Cortex of kidney (tissue), 1 donor: ENCODE data around the gene CDC20.
"Not testable (repeated sequence)": the region's sequence is repeated elsewhere in the genome, so short reads cannot be mapped to it uniquely, and the experiment has no call there.

Source experiments
- DNase-seq: peaks from one replicate; lab custom pipeline; 2025; lab: John Stamatoyannopoulos, UW

Gene CDC20

DNA sequence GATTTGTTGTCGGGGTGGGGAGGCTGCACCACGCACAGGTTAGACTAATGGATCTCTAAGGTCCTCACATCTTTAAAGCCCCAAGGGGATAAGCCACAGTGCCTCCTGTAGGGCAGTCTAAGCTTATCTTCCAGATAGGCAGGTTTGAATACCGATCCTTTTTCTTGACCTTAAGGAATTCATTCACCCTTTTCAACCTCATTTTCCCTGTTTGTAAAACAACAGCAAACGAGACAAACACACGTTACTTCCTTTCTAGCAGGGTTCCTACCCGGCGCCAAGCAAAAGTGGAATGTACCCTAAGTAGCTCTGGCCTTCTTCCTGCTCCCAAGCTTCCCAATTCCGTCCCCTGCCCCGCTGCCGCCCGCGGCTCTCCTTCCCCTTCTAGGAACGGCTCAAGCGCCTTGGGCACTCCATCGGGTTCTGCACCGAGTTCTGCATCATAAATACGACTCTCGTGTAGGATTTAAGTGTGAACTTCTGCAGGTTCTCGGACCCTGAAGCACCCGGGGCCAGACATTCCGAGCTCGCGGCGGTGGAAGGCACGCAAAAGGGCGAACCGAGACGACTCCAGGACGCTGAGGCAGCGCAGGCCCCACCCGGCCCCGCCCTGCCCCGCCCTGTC is 548 bp upstream of the CDC20 start:
- DNase-seq: no peak

DNA sequence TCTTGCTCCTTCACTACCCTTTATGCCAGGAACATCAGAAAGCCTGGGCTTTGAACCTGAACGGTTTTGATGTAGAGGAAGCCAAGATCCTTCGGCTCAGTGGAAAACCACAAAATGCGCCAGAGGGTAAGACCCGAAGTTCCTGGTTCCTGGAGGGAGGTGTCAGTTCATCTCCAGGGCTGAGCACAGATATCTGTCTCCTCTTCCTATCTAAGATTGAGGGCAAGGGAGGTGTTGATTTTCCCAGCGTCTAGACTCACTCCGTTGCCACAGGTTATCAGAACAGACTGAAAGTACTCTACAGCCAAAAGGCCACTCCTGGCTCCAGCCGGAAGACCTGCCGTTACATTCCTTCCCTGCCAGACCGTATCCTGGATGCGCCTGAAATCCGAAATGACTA is 915 bp downstream of the CDC20 start:
- DNase-seq: no peak

DNA sequence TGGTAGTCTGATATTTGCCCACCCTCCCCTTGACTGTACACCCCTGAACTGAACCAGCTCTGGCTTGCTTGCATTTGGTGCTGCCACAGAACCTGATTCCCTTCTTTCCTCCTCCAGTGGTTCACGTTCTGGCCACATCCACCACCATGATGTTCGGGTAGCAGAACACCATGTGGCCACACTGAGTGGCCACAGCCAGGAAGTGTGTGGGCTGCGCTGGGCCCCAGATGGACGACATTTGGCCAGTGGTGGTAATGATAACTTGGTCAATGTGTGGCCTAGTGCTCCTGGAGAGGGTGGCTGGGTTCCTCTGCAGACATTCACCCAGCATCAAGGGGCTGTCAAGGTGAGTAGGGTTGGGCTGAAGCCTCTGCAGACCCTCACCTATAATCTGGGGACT is 1.8 kb downstream of the CDC20 start:
- no peak for DNase-seq

DNA sequence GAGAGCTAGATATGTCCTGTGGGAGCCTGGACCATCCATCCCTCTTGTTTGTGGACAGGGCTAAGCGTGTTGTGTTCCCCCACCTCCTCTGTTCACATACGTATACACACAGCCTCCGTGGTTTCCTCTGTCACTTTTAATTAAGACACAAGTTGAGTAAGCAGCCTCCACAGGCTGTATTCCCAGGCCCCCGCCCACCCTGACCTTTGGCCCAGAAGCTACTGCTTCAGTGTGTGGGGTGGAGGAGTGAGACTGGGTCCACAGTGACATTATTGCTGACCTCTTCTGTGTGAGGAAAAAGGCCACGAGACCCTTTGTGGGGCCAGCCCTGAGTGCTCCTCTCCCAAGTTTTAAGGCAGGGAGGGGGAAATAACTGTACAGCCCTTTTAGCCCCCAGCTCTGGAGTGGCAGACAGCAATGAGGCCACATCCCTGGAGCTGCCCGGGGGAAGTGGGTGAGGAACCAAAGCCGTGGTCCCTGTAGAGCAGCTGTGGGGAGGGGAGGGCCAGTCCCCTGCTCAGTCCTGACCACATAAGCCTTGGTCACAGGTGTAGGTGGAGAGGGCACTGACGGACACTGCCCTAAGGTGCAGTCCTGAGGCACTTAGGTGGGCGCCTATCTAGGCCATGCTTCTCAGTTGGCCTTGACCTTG is 4.6 kb downstream of the CDC20 start:
- no peak for DNase-seq

DNA sequence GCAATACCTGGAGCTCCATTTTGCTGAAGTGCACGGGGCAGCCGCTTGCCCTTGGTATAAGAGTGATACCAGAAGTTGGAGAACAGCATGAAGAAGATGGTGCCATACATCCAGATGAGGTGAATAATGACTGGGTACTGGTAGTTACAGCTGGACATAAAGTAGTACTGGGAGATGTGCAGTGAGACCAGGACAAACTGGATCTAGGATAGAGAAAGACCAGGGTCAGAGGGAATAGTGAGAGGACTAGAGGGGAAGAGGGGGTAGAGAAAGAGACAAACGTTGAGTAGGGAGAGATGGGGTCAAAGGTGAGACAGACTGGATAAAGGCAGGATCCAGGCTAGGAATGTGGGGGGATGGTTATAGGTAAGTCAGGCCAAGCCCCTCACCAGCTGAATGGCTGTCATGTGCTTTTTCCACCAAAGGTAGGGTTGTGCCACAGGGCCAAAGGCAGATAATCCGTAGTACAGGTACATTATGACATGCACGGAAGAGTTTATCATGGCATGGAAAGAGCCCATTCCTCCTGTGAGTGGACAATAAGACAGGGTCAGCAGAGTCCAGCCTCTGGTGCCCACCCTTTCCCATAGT is 5.2 kb downstream of the CDC20 start:
- no peak for DNase-seq

DNA sequence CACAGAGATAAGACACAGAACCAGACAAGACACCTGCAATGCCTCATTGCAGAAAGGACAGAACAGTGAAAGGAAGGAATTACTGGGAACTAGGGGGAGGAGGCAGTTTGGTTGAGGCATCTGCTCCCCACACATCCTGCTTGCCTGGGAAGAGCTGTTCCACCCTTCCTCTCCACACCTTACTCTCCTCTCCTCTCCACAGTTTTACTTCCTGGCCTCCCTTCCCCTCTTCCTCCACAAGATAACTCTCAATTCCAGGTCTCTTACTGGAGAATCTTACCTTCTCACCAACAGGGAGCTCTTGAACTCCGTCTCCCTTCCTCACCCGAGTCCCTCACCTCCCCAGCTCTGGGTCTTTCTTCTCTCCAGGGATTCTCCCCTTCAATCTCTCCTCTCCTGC is 6.9 kb downstream of the CDC20 start:
- no peak for DNase-seq

DNA sequence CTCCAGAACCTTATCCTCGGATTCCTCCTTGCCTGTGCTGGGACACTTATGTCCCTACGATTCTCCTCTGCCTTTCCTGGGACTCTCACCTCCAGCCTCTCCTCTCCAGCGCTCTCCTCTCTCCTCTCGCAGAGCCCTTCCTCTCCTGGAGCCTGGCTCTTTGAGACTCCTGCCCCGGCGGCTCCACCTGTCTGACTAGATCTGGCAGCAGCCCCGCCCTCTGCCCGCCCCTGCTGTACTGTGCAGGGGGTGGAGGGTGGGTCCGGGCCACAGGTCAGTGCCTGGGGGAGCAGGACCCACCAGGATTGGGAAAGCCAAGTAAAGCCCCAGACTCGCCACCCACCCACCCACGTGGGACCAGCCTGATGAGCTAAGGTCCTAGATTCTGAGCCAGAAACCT is 7.4 kb downstream of the CDC20 start:
- DNase-seq: no peak

DNA sequence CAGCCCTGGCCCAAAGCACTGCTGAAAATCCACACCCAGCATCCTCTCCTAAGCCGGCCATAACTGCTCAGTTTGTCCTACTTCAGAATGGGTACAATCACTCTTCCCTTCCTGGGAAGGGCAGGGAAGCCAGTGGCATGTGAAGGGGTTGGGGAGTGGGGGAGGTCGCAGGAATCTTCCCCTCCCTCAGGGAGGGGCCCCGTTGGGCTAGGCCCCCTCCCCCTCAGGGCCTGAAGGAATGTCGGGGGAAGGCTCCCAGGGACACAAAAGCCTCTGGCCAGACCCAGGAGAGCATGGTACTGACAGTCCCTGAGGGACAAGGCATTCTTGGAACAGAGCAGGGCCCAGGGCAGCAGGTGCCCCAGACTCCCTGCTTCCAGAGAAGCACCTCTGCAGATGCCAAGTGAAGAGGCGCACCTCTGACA is 7.8 kb downstream of the CDC20 start:
- no peak for DNase-seq

DNA sequence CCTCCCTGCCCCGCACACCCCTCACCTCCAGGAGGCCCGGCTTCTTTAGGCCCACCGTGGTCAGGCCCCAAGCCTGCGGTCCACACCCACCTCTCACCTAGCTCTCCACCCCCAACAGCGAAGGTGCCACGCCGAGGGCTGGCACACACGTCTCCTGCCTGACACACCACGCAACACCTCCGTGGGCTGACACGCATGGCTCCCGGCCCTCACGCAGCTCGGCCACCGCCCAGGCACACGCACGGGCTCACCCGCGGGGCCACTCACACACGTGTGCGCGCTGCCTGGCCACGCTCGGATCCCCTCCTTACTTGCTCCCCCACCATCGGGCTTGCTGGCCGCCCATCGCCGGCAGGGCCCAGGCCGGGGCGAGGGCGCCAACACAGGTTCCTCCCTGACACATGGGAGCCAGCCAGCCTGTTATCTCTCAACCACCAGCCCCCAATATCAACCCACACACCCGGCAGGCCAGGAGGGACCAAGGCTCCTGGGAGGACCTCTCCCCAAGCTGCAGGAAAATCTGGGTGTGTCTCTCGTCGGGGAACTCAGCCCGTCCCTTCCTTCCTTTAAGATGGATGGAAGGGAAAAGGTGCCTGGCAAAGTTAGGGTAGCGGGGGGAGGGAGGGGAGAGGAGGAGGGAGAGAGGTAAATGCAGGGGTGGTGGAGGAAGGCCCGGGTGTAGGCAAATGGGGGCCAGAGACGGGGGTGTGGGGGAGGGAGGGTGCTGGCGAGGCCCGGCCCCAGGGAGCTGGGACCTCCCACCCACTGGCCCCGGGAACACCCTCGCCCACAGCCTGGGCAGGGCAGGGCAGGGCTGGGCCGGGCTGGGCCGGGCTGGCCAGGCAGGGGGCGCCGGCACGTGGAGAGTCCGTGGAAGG is 8.5 kb downstream of the CDC20 start:
- no peak for DNase-seq

DNA sequence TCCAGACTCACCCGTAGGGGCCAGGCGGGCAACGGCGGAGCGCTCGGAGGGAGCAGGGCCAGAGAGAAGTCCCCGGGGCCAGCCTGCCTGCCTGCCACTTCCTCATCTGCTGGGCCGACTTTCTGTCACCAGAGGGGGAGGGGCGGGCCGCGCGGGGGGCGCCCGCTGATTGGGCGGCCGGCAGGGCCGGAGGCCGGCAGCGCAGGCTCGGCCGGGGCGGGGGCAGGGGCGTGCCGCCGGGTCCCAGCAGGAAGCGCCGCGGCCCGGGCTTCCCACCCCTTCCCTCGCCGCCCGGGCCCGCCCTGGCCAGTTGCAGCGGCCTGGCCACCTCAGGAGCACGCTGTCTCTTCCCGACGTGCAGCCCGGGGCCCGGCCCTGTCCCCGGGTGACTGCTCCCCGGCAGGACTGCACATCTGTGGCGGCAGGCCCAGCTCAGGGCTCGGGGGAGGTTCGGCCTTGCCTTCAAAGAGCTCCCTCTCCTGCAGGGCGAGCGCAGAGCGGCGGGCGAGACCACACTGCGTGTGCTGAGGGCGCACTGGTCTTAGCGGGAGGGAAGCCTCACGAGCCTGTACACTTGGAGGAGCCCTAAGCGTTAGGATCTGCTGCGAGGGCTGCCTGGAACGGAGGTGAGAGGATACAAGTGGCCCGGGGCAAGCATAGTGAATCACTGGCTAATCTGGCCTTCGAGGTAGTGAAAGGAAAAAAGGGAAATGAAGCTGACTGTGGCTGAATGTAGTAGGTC is 9.3 kb downstream of the CDC20 start, which contains the start of gene ELOVL1:
Gene ELOVL1, minus strand, starts transcription at position 108 of the 742 bp plus-strand sequence. CDS start 2,402 bp downstream, outside the sequence.
- DNase-seq: no peak

DNA sequence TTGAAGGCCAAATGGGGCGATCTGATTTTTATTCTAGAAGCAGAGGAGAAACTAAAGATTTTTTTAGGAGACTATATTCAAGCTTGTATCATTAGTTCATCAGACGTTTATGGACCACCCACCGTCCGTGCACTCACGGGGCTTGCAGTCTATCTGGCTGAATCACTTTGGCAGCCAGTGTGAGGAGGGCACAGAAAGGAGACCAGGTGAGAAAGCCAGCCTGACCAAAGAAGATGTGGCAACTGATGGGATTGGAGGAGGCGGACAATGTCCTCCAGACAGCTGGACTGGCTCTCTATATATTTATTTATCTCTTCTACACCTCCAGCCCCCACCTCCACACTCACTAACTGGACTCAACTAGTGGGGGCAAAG is 9.9 kb downstream of the CDC20 start:
- DNase-seq: no peak

DNA sequence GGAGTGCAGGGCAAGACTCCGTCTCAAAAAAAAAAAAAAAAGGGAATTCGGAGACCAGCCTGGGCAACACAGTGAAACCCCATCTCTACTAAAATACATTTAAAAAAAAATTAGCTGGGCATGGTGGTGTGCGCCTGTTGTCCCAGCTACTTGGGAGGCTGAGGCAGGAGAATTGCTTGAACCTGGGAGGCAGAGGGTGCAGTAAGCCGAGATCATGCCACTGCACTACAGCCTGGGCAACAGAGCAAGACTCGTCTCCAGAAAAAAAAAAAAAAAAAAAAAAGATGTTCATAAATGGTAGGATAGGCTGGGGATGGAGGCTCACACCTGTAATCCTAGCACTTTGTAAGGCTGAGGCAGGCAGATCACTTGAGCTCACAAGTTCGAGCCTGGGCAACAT is 11.0 kb downstream of the CDC20 start:
- not testable (repeated sequence) for DNase-seq

DNA sequence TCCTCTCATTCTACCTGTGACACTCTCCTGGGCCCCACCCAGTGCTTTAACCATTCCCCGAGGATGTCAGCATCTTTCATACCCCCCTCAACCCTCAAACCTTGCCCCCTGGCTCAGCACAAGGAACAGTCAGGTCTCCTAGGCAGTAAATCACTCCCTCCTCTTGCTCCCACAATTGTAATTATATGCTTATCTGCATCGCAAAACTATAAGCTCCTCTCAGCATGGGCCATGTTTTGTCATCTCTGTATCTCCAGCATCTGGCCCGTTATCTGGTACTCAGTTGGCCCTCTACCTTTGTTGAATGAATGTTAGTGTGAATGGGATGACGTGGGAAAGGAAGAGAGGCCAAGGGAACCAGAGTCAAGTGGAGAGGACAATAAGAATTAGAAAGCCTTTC is 11.8 kb downstream of the CDC20 start:
- no peak for DNase-seq

DNA sequence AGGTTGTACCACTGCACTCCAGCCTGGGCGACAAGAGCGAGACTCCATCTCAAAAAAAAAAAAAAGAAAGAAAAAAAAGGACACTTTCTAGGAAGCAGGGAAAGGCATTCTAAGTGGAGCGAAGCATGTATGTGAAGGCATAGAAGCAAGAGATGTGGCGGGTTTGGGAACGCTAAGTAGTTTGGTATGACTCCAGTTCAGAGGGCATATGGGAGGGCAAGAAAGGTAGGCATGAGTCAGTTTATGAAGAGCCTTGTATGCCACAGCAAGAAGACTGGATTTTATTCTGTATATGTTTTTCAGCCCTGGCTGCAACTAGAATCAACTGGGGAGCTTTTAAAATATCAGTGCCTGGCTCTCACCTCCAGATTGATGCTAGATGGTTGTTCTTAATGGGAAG is 13.4 kb downstream of the CDC20 start:
- DNase-seq: no peak

DNA sequence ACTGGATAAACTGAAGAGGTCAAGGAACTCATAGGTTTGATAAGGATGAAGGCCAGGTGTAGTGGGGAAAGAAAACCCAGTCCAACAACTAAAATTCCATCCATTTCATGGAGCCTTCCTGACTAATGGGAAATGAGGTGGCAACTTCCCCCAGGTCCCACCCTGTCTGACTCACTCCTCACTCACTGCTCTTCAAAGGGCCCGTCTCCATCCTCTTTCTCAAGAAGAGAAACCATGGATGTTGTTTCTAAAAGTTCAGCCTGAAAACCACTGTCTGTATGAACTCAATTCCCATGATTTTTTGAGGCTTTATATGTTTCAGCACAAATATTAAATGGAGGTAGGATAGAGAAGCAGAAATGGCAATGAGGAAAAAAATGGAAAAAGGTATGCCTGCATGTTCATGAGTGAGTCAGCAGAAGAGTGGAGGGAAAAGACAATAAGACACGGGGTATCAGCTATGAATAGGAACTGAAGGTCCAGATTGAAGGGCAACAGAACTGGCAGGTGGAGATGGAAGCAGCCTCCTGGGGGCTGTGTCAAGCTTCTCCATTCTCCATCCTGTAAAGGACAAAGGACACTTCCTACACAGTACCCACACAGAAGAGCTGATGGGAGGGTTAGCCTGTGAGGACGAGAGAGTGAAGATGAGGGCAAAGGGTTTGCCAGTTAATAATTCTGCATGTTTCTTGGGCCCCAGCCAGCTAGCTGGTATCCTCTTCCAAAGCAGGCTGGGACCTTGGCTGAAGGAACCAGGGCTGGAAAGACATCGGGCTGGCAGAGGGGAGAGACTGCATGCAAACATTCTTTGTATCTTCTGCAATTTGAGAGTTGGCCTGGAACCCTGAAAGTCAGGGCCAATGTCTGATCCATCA is 14.5 kb downstream of the CDC20 start:
- DNase-seq: no peak

DNA sequence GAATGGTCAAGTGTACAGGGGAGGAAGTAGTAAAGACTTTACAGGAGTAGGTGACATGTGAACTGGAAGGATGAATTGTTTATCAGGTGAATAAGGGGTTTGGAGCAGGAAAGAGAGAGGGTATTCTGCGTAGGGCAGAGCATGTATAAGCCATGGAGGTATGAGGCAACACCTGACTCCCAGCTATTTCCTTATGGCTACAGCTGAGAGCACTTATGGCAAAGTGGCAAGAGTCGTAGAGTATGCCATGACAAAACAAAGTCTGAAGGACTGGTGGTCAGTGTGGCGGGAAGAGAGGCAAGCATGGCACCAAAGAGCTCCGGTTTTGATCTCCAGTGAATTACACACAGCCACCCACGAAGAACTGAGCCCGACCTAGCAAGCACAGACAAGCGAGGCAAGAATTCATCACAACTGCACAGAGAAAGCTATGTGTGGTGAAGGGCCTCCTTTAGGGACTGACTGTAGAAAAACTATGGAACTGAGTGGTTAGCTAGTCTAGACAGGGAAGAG is 18.0 kb downstream of the CDC20 start:
- no peak for DNase-seq

DNA sequence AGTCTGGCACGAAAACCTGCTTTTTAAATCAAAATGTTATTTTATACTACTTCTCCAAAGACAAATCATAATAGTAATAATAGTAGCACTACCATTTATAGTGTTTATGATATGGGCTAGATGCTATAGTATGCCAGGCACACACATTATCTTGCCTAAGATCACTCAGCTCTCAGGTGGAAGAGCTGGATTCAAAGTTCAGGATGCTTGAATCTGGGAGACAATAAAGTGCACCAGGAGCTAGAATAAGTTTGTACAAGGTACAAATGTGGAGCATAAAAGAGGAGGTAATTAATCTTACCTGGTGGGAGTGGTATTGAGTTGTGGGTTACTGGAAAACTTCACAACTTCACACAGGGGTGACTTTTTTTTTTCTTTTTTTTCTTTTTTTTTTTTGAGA is 19.1 kb downstream of the CDC20 start:
- no peak for DNase-seq

DNA sequence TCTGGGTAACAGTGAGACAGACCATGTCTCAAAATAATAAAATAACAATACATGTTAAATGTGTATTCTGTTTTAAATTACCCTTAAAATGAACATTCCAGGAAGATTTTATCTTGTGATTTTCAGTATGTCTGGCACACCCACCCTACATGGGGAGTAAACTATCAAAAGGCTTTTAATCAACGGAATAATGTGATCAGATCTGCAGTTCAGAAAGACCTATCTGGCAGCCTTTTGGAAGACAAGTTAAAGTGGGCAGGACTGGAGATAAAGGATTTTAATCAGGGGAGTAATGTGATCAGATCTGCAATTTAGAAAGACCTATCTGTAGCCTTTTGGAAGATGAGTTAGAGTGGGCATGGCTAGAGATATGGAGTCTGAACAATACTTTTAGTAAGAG is 20.7 kb downstream of the CDC20 start:
- DNase-seq: no peak

DNA sequence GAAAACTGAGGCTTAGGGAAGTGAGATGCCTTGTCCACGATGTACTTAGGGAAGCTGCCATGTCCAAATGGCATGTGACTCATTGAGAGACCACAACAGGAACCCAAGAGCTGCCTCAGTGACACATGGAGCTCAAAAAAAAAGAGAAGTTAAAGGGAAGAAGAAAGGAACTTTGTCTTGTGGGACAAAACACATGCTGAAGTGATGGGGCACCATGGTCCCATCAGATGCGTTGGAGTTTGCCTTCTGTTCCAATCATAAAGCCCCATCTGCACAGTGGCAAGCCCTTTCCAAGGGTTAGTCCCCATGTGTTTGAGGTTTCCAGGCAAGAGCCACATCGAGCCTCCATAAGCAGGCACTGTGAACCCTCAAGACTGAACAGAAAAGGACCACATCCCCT is 22.8 kb downstream of the CDC20 start:
- DNase-seq: no peak

DNA sequence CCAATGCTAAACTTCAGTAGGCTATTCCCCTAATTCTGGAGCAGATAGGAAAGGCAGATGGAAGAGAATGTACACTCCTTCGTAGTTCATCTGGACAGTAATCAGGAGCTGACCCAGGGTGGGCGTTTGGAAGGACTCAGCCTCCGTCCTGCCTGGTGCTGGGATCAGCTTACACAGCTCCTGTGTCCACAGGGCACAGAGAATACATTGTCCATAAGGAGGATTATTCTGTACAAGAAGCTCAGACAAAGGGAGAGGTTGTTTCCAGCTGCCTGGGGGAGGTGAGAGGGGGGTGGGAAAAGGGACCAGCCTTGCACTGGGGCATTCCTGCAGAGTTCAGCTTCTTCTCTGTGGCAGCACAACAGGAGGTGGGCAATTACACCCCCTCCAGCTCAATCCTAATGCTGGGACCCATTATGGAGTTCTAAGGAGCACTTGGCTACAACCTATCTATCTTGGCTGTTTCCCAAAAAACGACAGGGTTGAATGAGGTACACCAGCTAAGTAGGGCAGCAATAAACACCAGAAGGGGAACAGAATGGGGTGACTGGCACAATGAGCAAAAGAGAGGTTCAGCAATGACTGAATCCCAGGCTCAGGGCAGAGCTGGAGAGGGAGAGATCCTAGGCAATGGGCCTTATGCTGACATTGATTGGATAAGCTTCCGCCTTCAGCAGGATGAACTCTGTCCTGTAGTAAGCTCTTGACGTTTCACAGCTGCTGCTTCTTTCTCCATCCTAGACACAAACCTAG is 23.4 kb downstream of the CDC20 start:
- no peak for DNase-seq
